ENCODE measurements around the gene RHNO1.

RHNO1 gene

DNA sequence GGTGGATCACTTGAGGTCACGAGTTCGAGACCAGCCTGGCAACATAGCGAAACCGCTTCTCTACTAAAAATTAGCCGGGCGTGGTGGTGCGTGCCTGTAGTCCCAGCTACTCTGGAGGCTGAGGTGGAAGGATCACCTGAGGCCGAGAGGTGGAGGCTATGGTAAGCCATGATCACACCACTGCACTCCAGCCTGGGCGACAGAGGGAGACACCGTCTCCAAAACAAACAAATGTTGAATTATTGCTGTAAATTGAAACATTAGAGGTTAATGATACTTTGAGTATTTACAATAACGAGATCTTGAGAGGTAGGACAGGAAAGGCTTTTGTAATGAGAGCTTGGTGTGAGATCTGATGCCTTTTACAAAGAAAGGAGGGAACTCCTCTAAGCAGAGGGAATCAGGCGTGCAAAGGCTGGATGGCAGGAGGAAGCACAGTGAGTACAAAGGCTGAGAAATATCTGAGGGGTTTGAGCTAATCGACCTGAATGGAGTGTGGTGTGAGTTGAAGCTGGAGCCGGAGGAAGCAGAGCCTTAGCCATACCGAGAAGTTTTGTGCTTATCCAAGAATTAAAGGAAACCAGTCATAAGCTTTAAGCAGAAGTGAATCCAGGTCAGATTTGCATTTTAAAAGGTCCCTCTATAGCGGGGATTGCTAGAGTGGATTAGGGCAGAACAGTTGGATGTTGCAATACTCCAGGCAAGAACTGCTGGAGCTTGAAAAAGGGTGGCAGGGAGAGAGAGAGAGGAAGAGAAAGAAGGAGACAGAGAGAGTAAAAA lies 1.1 kb downstream of the RHNO1 start:
- Mint-ChIP-seq H3K36me3 (peaks cover 4 to 7% of the 10 kb centered on the region in 2 donors), H3K27ac (peak overlapping the region; percentile 98), H3K4me3 (peak overlapping the region; percentile 94 to 97), H3K27me3 (no peaks in the 10 kb centered on the region), H3K9me3 (no peaks in the 10 kb centered on the region), H3K4me1 (peaks cover 14 to 32% of the 10 kb centered on the region in 2 donors)
- ATAC-seq (replicated peaks) (peak; percentile 72 to 74), DNase-seq (no peak)

DNA sequence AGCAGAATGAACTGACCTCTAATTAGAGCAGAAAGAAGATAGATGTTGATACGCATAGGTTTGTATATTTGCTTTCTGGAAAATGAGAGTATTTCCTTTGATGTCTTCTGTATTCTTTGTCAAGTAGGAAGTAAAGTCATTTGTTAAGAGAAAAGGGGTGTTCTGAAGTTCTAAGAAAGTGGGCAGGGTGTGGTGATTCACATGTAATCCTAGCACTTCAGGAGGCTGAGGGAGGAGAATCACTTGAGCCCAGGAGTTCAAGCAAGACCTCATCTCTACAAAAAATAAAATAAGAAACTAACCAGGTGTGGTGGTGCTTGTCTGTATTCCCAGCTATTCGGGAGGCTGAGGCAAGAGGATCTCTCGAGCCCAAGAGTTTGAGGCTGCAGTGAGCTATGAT lies 2.8 kb downstream of the RHNO1 start:
- Mint-ChIP-seq H3K4me1 (peaks cover 18 to 45% of the 10 kb centered on the region in 2 donors), H3K36me3 (peaks cover 4 to 12% of the 10 kb centered on the region in 2 donors), H3K9me3 (no peaks in the 10 kb centered on the region), H3K27ac (no peak overlapping the region), H3K4me3 (no peak overlapping the region), H3K27me3 (no peaks in the 10 kb centered on the region)
- no peak for DNase-seq
- ATAC-seq (replicated peaks), result no peak

DNA sequence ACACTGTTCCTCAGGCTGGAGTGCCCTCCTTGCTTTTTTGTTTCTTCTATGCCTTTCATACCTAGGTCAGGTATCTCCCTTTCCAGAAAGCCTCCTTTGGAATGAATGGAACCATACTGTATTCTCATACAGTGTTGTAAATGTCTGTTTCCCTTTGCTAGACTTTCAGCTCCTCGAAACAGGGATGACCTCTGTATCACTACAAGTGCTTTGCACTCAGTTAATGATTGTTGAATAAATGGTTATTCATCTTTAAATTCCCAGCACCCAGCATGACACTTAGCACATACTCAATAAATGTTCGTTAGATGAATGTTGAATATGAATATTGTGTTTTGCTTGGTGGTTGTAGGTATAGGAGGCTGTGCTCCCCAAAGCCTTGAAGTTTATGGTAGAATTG lies 7.8 kb downstream of the RHNO1 start:
- peaks cover 13 to 17% of the 10 kb centered on the region in 2 donors for H3K36me3 Mint-ChIP-seq
- no peaks in the 10 kb centered on the region for H3K27me3 Mint-ChIP-seq
- H3K9me3 Mint-ChIP-seq, result peaks cover 0 to 2% of the 10 kb centered on the region in 2 donors
- no peak for ATAC-seq (replicated peaks)
- no peak overlapping the region for H3K4me3 Mint-ChIP-seq
- no peak for DNase-seq
- peak overlapping the region; percentile 17 for H3K27ac Mint-ChIP-seq
- peaks cover 19 to 38% of the 10 kb centered on the region in 2 donors for H3K4me1 Mint-ChIP-seq

DNA sequence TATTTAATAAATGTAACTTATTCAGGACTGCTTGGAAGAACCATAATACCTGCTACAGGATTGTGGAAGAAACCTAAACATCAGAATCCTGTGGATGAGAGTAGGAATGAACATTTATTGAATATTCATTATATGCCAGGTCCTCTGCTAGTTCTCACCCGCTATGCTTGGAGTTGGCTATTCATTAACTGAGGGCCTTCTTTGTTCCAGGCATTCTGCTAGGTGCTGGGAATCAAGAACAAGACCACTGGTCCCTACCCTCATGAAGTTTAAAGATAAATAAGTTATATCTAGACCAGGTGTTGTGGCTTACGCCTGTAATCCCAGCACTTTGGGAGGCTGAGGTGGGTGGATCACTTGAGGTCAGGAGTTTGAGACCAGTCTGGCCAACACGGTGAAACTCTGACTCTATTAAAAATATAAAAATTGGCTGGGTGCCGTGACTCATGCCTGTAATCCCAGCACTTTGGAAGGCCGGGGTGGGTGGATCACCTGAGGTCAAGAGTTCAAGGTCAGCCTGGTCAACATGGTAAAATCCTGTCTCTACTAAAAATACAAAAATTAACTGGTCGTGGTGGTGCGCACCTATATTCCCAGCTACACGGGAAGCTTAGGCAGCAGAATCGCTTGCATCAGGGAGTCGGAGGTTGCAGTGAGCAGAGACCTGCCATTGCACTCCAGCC lies 9.9 kb downstream of the RHNO1 start:
- Mint-ChIP-seq H3K36me3 (peaks cover 16 to 17% of the 10 kb centered on the region in 2 donors), H3K27ac (no peak overlapping the region), H3K9me3 (peaks cover 0 to 2% of the 10 kb centered on the region in 2 donors), H3K27me3 (no peaks in the 10 kb centered on the region), H3K4me1 (peaks cover 22 to 53% of the 10 kb centered on the region in 2 donors), H3K4me3 (no peak overlapping the region)
- ATAC-seq (replicated peaks) (no peak), DNase-seq (no peak)

GRCh38 chr12:2890001-2890387 lies 13.0 kb downstream of the RHNO1 start:
- no peaks in the 10 kb centered on the region for H3K27me3 Mint-ChIP-seq
- peak overlapping the region; percentile 90 for H3K27ac Mint-ChIP-seq
- peaks cover 20 to 42% of the 10 kb centered on the region in 2 donors for H3K4me1 Mint-ChIP-seq
- peaks cover 0 to 2% of the 10 kb centered on the region in 2 donors for H3K9me3 Mint-ChIP-seq
- H3K36me3 Mint-ChIP-seq, result peaks cover 11 to 16% of the 10 kb centered on the region in 2 donors
- DNase-seq (no peak), ATAC-seq (replicated peaks) (no peak)
- H3K4me3 Mint-ChIP-seq, result peak overlapping the region; percentile 94 to 99

DNA sequence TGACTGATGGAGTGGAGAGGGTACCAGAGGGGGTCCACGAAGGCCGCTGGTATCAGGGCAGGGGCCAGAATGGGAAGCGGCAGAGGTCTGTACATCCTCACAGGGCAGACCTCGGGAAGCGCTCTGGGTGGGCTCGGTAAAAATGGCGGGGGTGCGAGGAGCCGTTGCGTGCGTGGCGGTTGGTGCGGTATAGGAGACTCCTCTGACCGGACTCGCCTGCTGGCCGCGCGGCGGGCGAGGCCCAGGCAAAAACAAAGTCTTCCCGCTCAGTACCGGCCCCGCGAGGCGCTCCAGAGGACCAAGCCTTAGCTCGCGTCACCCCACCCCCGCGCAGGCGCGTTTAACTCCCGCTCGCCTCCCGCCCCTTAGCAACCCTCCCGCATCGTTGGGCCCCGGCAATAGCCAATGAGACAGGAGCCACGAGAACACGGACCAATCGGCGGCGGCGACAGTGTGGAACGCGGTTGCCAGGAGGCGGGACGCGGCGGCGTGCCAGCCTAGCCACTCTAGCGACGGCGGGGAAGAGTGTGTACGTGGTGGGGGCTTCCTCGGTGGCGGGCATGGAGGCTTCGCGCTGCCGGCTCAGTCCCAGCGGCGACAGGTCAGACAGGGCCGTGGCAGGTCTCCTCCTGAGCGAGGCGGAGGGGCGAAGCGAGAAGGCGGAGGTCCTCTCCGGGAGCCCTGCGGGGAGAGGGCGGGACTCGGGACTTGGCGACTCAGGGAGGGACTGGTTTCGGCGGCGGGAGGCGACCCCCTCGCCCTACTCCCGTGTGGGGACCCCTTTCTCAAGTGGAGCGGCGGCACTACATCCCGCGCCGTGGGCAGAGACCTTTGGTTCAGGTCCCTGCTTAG lies 13.6 kb downstream of the RHNO1 start, which contains the start of gene TULP3:
TSS of gene TULP3 (plus strand) at position 504 of the 852 bp plus-strand sequence. CDS start at position 561, 57 bp downstream.
- Mint-ChIP-seq H3K9me3 (no peaks in the 10 kb centered on the region), H3K27me3 (no peaks in the 10 kb centered on the region), H3K27ac (peak within 1 kb of the TSS; percentile 90), H3K36me3 (peaks cover 5 to 13% of the 10 kb centered on the region in 2 donors), H3K4me1 (peaks cover 16 to 36% of the 10 kb centered on the region in 2 donors), H3K4me3 (peak within 1 kb of the TSS; percentile 94 to 99)
- ATAC-seq (replicated peaks), result peak; percentile 98 to 99
- DNase-seq, result peak; percentile 96

DNA sequence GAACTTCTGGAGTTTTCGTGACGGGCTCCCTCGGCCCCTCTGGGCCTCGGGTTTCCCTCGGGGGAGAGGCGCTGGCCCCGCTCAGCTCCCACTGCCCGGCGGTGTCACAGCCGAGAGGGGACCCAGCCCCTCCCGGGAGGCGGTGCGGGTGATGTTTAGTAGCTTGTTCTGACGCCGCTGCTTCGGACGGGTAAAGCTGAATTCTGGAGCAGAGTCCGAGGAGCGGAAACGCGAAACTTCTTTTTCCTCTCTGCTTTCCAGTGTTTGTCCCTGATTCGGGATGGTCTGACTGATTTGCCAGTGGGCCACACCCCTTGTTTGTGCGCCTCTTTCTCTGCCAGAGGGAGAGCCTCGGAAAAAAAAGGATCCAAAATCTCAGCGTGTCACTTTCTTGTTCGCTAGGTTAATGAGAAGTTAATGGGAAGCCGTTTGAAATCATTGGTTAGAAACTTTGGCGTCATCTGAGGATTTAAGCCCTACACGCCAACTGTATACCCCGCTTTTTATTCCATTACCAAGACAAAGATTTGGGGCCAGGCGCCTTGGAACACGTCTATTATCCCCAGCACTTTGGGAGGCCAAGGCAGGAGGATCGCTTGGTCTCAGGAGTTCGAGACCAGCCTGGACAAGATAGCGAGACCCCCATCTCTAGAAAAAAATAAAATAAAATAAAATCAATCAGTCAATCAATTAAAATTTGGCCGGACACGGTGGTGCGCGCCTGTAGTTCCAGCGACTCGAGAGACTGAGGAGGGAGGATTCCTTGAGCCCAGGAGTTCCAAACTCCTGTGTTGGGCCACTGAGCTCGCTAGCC lies 14.4 kb downstream of the RHNO1 start:
- peak overlapping the region; percentile 94 to 99 for H3K4me3 Mint-ChIP-seq
- H3K9me3 Mint-ChIP-seq, result no peaks in the 10 kb centered on the region
- H3K4me1 Mint-ChIP-seq, result peaks cover 12 to 31% of the 10 kb centered on the region in 2 donors
- H3K27me3 Mint-ChIP-seq, result no peaks in the 10 kb centered on the region
- DNase-seq (no peak), ATAC-seq (replicated peaks) (peak; percentile 23 to 24)
- peak overlapping the region; percentile 90 for H3K27ac Mint-ChIP-seq
- peaks cover 0 to 7% of the 10 kb centered on the region in 2 donors for H3K36me3 Mint-ChIP-seq

GRCh38 chr12:2892246-2892645 lies 15.2 kb downstream of the RHNO1 start:
- H3K4me3 Mint-ChIP-seq, result no peak overlapping the region
- no peak for DNase-seq
- peaks cover 0 to 7% of the 10 kb centered on the region in 2 donors for H3K36me3 Mint-ChIP-seq
- no peaks in the 10 kb centered on the region for H3K9me3 Mint-ChIP-seq
- H3K4me1 Mint-ChIP-seq, result peaks cover 12 to 31% of the 10 kb centered on the region in 2 donors
- ATAC-seq (replicated peaks), result no peak
- no peak overlapping the region for H3K27ac Mint-ChIP-seq
- no peaks in the 10 kb centered on the region for H3K27me3 Mint-ChIP-seq

DNA sequence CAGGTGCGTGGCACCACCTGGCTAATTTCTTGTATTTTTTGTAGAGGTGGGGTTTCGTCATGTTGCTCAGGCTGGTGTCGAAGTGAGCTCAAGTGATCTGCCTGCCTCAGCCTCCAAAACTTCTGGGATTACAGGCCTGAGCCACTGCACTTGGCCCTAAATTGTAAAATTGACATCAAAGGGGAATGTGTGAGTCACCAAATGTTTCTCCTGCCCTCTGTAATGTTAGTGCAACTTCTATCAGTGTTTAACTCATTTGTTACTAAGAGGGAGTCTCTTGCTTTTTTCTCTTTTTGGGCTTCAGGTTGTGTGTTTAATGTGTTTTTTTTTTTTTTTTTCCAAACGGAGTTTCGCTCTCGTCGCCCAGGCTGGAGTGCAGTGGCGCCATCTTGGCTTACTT lies 16.0 kb downstream of the RHNO1 start:
- no peak for ATAC-seq (replicated peaks)
- H3K9me3 Mint-ChIP-seq, result no peaks in the 10 kb centered on the region
- peak overlapping the region; percentile 51 for H3K27ac Mint-ChIP-seq
- DNase-seq, result no peak
- H3K4me1 Mint-ChIP-seq, result peaks cover 12 to 31% of the 10 kb centered on the region in 2 donors
- peaks cover 0 to 4% of the 10 kb centered on the region in 2 donors for H3K36me3 Mint-ChIP-seq
- no peaks in the 10 kb centered on the region for H3K27me3 Mint-ChIP-seq
- peak overlapping the region; percentile 28 to 52 for H3K4me3 Mint-ChIP-seq

GRCh38 chr12:2895051-2895451 lies 18.0 kb downstream of the RHNO1 start:
- Mint-ChIP-seq H3K36me3 (peaks cover 0 to 3% of the 10 kb centered on the region in 2 donors), H3K9me3 (no peaks in the 10 kb centered on the region), H3K27me3 (no peaks in the 10 kb centered on the region), H3K27ac (no peak overlapping the region), H3K4me1 (peaks cover 5 to 19% of the 10 kb centered on the region in 2 donors), H3K4me3 (no peak overlapping the region)
- ATAC-seq (replicated peaks) (no peak), DNase-seq (no peak)

GRCh38 chr12:2895511-2895910 lies 18.5 kb downstream of the RHNO1 start:
- ATAC-seq (replicated peaks) (no peak), DNase-seq (no peak)
- Mint-ChIP-seq H3K36me3 (peaks cover 0 to 3% of the 10 kb centered on the region in 2 donors), H3K4me1 (peaks cover 3 to 14% of the 10 kb centered on the region in 2 donors), H3K9me3 (no peaks in the 10 kb centered on the region), H3K27ac (no peak overlapping the region), H3K27me3 (no peaks in the 10 kb centered on the region), H3K4me3 (no peak overlapping the region)

DNA sequence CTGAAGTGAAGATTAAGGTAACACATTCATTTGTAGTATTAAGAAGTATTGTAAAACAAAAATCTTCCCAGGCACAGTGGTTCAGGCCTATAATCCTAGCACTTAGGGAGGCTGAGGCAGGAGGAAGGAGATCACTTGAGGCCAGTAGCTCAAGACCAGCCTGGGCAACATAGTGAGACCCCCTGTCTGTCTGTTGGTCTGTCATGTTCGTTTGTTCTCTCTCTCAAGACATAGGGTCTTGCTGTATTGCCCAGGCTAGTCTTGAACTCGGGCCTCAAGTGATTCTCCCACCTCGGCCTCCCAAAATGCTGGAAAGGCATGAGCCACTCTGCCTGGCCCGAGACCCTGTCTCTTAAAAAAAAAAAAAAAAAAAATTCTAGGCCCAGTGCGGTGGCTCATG lies 20.4 kb downstream of the RHNO1 start:
- Mint-ChIP-seq H3K9me3 (no peaks in the 10 kb centered on the region), H3K27me3 (no peaks in the 10 kb centered on the region), H3K36me3 (no peaks in the 10 kb centered on the region), H3K27ac (no peak overlapping the region), H3K4me3 (no peak overlapping the region), H3K4me1 (peaks cover 3 to 4% of the 10 kb centered on the region in 2 donors)
- DNase-seq (no peak), ATAC-seq (replicated peaks) (no peak)

GRCh38 chr12:2900642-2901041 lies 23.6 kb downstream of the RHNO1 start:
- no peak overlapping the region for H3K4me3 Mint-ChIP-seq
- ATAC-seq (replicated peaks), result no peak
- no peak for DNase-seq
- H3K36me3 Mint-ChIP-seq, result no peaks in the 10 kb centered on the region
- H3K4me1 Mint-ChIP-seq, result peaks cover 3 to 6% of the 10 kb centered on the region in 2 donors
- no peaks in the 10 kb centered on the region for H3K27me3 Mint-ChIP-seq
- H3K27ac Mint-ChIP-seq, result no peak overlapping the region
- H3K9me3 Mint-ChIP-seq, result no peaks in the 10 kb centered on the region

All from stimulated activated naive B cell treated with anti-CD40 and anti-IgM and Interleukin-4, amounts not matched to agents 10 μg/mL and 1 μg/mL and 100 μg/mL, for 72 hours (primary cell).